SK-N-SH treated with all-trans-retinoic acid at 6 μM for 48 hours (cell line): Measurements from ENCODE around the gene TEKT1.

ENCODE experiments used
- ATAC-seq: fragments of 200-7000 bp; cut with Tn5 transposase; 3 replicates; pipeline ENCODE4 v1.9.1; 2020; ENCODE audit warnings: mild to moderate bottlenecking, moderate library complexity
- ESRRG ChIP-seq: fragments of 250-450 bp; sonication (Bioruptor Pico); IDR thresholded peaks from 2 replicates; pipeline ENCODE4 v1.6.1; 2021; ENCODE audit warnings: mild to moderate bottlenecking
- GLIS3 ChIP-seq: fragments of 250-450 bp; sonication (Bioruptor Pico); IDR thresholded peaks from 2 replicates; pipeline ENCODE4 v1.5.0; 2020; ENCODE audit warnings: mild to moderate bottlenecking, moderate library complexity
- OSR1 ChIP-seq: fragments of 250-450 bp; sonication (Bioruptor Pico); IDR thresholded peaks from 2 replicates; pipeline ENCODE4 v1.8.0; 2022; ENCODE audit warnings: moderate library complexity, mild to moderate bottlenecking, inconsistent platforms
- PPARA ChIP-seq: fragments of 250-450 bp; sonication (Bioruptor Pico); IDR thresholded peaks from 2 replicates; pipeline ENCODE4 v1.5.0; 2020; ENCODE audit warnings: mild to moderate bottlenecking, borderline replicate concordance
- RARB ChIP-seq: fragments of 250-450 bp; sonication (Bioruptor Pico); IDR thresholded peaks from 2 replicates; pipeline ENCODE4 v1.8.0; 2021; ENCODE audit warnings: mild to moderate bottlenecking, moderate library complexity
- SNAI2 ChIP-seq: fragments of 250-450 bp; sonication (Bioruptor Pico); IDR thresholded peaks from 2 replicates; pipeline ENCODE4 v1.5.0; 2020; ENCODE audit warnings: mild to moderate bottlenecking, moderate library complexity
- TOX ChIP-seq: fragments of 250-450 bp; sonication (Bioruptor Pico); IDR thresholded peaks from 2 replicates; pipeline ENCODE4 v1.8.0; 2021; ENCODE audit warnings: mild to moderate bottlenecking, moderate library complexity, borderline replicate concordance
- ZC3H10 ChIP-seq: fragments of 250-450 bp; sonication (Bioruptor Pico); IDR thresholded peaks from 2 replicates; pipeline ENCODE4 v1.5.1; 2021; ENCODE audit warnings: mild to moderate bottlenecking, moderate library complexity
- ZFP3 ChIP-seq: fragments of 250-450 bp; sonication (Bioruptor Pico); IDR thresholded peaks from 2 replicates; pipeline ENCODE4 v1.5.0; 2020; ENCODE audit warnings: mild to moderate bottlenecking, moderate library complexity
- ZFP30 ChIP-seq: fragments of 450-650 bp; formaldehyde crosslinking; IDR thresholded peaks from 2 replicates; pipeline ENCODE4 v1.5.0; 2022; ENCODE audit warnings: mild to moderate bottlenecking, moderate library complexity
- ZNF565 ChIP-seq: fragments of 450-650 bp; formaldehyde crosslinking; conservative IDR thresholded peaks from 2 replicates; pipeline ENCODE4 v1.5.0; 2020; ENCODE audit warnings: low read depth, mild to moderate bottlenecking, moderate library complexity
- ZNF70 ChIP-seq: fragments of 450-650 bp; formaldehyde crosslinking; IDR thresholded peaks from 2 replicates; pipeline ENCODE4 v1.5.0; 2020; ENCODE audit warnings: mild to moderate bottlenecking, moderate library complexity
- ZNF8 ChIP-seq: fragments of 450-650 bp; formaldehyde crosslinking; IDR thresholded peaks from 2 replicates; pipeline ENCODE4 v1.5.0; 2020; ENCODE audit warnings: mild to moderate bottlenecking, moderate library complexity
- TF ChIP-seq, protein P1 (sequence below): fragments of 250-450 bp; sonication (Bioruptor Pico); IDR thresholded peaks from 2 replicates; pipeline ENCODE4 v1.8.0; 2020; ENCODE audit warnings: mild to moderate bottlenecking, moderate library complexity, borderline replicate concordance
- TF ChIP-seq, protein P2 (sequence below): fragments of 250-450 bp; sonication (Bioruptor Pico); IDR thresholded peaks from 2 replicates; pipeline ENCODE4 v1.5.1; 2021; ENCODE audit warnings: mild to moderate bottlenecking, moderate library complexity
- TF ChIP-seq, protein P3 (sequence below): fragments of 250-450 bp; sonication (Bioruptor Pico); IDR thresholded peaks from 2 replicates; pipeline ENCODE4 v1.8.0; 2021; ENCODE audit warnings: low read depth, mild to moderate bottlenecking, moderate library complexity, borderline replicate concordance
- TF ChIP-seq, protein P4 (sequence below): fragments of 250-450 bp; sonication (Bioruptor Pico); IDR thresholded peaks from 2 replicates; pipeline ENCODE4 v1.5.0; 2020; ENCODE audit warnings: mild to moderate bottlenecking, moderate library complexity

TEKT1 gene

DNA sequence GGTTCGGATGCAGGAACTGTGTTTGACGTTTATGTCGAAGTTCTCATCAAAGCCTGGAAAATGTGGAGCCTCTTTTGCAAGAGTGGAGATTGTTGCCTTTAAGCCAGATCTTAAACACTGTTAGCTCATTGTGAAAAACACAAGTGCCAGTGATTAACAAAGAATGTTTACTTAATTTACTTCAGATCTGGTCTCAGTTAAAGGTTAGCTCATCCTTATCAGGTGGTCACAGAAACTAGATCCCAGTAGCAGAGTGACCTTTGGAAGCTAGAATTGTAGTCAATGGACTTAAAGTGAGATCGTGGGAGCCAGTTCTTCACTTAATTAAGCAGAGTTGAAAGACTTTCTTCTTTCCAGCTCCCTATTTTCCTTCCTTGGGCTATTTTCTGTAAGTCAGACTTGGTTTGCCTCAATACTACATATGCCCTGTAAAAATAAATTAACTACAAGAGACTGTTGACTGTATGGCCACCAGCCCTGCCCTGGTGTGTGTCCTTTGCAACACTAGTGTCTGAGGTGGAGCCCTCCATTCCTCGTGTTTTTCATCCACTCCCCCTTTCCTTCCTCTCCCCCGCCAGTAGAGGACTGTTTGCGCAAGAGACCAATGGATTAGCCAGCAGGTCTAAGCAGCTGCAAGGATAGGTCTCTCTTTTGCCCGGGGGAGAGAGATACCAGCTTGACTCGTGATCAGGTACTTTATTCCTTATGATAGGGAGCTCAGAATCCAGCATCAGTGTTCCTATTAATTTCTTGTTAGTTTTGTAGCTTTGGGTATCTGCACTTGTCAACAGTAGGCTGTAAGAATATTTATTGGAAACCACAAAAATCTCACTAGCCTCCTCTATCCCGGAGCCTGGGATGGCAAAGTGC is 35.3 kb downstream of the TEKT1 start:
- no peak for ATAC-seq

DNA sequence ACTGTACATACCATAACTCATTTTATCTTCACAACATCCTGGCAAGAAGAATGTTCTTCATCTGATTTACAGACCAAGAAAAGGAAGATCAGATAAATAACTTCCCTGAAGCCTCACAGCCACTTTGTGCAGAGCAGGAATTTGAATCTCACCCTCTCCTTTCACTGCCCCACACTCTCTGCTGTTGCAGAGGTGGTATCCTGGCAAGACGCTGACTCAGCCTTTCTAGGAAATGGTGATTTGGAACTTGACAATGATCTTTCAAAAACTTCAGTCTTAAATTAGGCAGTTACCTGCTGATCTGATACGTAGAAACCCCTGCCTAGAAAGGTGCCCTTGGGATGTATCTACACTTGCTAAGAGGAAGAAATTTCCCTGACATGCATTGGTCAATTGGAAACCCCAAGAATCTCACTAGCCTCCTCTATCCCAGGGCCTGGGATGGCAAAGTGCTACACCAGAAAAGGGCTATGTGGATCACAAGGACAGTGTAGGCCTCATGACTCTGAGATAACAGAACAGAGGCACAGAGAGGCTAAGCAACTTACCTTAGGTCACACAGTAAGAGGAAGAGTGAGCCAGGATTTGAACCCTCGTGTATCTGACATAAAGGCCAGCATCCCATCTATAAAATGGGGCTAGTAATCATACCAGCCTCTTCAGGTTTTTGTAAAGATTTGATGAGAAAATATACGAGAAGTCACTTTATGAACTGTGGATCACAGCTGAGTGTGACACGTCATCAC is 37.6 kb downstream of the TEKT1 start:
- TF ChIP-seq GLIS3 = no peak
- no peak for TF ChIP-seq RARB (CRISPR knock-in tag)
- TF ChIP-seq TOX = no peak
- TF ChIP-seq, protein P1, sequence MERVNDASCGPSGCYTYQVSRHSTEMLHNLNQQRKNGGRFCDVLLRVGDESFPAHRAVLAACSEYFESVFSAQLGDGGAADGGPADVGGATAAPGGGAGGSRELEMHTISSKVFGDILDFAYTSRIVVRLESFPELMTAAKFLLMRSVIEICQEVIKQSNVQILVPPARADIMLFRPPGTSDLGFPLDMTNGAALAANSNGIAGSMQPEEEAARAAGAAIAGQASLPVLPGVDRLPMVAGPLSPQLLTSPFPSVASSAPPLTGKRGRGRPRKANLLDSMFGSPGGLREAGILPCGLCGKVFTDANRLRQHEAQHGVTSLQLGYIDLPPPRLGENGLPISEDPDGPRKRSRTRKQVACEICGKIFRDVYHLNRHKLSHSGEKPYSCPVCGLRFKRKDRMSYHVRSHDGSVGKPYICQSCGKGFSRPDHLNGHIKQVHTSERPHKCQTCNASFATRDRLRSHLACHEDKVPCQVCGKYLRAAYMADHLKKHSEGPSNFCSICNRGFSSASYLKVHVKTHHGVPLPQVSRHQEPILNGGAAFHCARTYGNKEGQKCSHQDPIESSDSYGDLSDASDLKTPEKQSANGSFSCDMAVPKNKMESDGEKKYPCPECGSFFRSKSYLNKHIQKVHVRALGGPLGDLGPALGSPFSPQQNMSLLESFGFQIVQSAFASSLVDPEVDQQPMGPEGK (CRISPR knock-in tag) = no peak
- TF ChIP-seq, all 23 proteins: peak for 0
- ATAC-seq = no peak

More for the DNA sequence above, 35.3 kb downstream of the TEKT1 start:
- no peak for TF ChIP-seq ZC3H10 (CRISPR knock-in tag)
- no peak for TF ChIP-seq TOX
- TF ChIP-seq ZFP30 = no peak
- TF ChIP-seq, protein P2, sequence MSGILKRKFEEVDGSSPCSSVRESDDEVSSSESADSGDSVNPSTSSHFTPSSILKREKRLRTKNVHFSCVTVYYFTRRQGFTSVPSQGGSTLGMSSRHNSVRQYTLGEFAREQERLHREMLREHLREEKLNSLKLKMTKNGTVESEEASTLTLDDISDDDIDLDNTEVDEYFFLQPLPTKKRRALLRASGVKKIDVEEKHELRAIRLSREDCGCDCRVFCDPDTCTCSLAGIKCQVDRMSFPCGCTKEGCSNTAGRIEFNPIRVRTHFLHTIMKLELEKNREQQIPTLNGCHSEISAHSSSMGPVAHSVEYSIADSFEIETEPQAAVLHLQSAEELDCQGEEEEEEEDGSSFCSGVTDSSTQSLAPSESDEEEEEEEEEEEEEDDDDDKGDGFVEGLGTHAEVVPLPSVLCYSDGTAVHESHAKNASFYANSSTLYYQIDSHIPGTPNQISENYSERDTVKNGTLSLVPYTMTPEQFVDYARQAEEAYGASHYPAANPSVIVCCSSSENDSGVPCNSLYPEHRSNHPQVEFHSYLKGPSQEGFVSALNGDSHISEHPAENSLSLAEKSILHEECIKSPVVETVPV = no peak
- no peak for TF ChIP-seq ZNF565
- TF ChIP-seq ZFP3 (CRISPR knock-in tag) = no peak
- no peak for TF ChIP-seq ESRRG (CRISPR knock-in tag)
- TF ChIP-seq OSR1 (CRISPR knock-in tag) = no peak
- TF ChIP-seq, protein P3, sequence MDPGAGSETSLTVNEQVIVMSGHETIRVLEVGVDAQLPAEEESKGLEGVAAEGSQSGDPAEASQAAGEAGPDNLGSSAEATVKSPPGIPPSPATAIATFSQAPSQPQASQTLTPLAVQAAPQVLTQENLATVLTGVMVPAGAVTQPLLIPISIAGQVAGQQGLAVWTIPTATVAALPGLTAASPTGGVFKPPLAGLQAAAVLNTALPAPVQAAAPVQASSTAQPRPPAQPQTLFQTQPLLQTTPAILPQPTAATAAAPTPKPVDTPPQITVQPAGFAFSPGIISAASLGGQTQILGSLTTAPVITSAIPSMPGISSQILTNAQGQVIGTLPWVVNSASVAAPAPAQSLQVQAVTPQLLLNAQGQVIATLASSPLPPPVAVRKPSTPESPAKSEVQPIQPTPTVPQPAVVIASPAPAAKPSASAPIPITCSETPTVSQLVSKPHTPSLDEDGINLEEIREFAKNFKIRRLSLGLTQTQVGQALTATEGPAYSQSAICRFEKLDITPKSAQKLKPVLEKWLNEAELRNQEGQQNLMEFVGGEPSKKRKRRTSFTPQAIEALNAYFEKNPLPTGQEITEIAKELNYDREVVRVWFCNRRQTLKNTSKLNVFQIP (CRISPR knock-in tag) = no peak
- TF ChIP-seq ZNF8 (CRISPR knock-in tag) = no peak
- TF ChIP-seq SNAI2 (CRISPR knock-in tag) = no peak
- TF ChIP-seq RARB (CRISPR knock-in tag) = no peak
- TF ChIP-seq GLIS3 = no peak
- TF ChIP-seq, protein P4, sequence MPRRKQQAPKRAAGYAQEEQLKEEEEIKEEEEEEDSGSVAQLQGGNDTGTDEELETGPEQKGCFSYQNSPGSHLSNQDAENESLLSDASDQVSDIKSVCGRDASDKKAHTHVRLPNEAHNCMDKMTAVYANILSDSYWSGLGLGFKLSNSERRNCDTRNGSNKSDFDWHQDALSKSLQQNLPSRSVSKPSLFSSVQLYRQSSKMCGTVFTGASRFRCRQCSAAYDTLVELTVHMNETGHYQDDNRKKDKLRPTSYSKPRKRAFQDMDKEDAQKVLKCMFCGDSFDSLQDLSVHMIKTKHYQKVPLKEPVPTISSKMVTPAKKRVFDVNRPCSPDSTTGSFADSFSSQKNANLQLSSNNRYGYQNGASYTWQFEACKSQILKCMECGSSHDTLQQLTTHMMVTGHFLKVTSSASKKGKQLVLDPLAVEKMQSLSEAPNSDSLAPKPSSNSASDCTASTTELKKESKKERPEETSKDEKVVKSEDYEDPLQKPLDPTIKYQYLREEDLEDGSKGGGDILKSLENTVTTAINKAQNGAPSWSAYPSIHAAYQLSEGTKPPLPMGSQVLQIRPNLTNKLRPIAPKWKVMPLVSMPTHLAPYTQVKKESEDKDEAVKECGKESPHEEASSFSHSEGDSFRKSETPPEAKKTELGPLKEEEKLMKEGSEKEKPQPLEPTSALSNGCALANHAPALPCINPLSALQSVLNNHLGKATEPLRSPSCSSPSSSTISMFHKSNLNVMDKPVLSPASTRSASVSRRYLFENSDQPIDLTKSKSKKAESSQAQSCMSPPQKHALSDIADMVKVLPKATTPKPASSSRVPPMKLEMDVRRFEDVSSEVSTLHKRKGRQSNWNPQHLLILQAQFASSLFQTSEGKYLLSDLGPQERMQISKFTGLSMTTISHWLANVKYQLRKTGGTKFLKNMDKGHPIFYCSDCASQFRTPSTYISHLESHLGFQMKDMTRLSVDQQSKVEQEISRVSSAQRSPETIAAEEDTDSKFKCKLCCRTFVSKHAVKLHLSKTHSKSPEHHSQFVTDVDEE (CRISPR knock-in tag) = no peak
- TF ChIP-seq, protein P1 (CRISPR knock-in tag) = no peak
- no peak for TF ChIP-seq PPARA
- no peak for TF ChIP-seq ZNF70

DNA sequence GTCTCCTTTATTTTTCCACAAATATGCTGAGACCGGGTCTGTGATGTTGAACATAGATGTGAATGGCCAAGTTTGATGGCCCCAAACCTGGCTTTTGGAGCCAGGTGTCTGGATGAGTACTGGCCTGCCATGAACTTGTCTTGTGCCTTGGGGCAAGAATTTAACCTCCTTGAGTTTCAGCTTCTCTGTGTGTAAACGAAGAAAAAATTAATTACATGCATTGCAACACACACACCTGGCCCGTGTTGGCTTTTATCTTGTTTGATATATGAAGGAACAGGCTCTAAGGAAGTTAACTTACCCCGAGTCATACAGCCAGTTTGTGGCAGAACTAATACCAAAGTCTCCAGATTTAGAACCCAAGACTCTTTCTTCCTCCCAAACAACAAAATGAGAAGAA is 42.4 kb downstream of the TEKT1 start:
- TF ChIP-seq, protein P4 (CRISPR knock-in tag) = no peak
- TF ChIP-seq SNAI2 (CRISPR knock-in tag) = no peak
- no peak for ATAC-seq
